Kidney (tissue), 14 donors: ENCODE results near the gene SVIL. TPM values are rescaled to one million over a fixed set of nuclear protein-coding genes. Genes with fewer than 3 reads are reported as not detected.

ENCODE experiments used
- DNase-seq, 5 donors: peaks; one replicate each; pipeline ENCODE4 v3.0.0-alpha.2; 2013 to 2020
- FAIRE-seq: peaks from 2 replicates; lab custom pipeline; 2012; peaks lifted over from hg19 to GRCh38; lab: Jason Lieb, UNC
- H3K27ac ChIP-seq, 2 donors: one replicate each; pipeline ENCODE4 v1.7.0; 2013; ENCODE audit warnings: low read depth in 2 of 2, low read length in 2 of 2, inconsistent platforms in 1 of 2
- H3K27me3 ChIP-seq: one replicate; pipeline ENCODE4 v1.7.1; 2013; ENCODE audit warnings: low read length, inconsistent platforms; ENCODE audit not compliant: control insufficient read depth, insufficient read depth
- H3K36me3 ChIP-seq, 3 donors: one replicate each; pipeline versions ENCODE4 v1.7.0 to v1.7.1; 2013; ENCODE audit warnings: low read length in 3 of 3, control low read depth in 1 of 3, inconsistent platforms in 1 of 3; ENCODE audit not compliant: insufficient read depth in 3 of 3, control insufficient read depth in 2 of 3
- H3K4me1 ChIP-seq, 3 donors: one replicate each; pipeline versions ENCODE4 v1.7.0 to v1.7.1; 2013; ENCODE audit warnings: low read length in 3 of 3, inconsistent platforms in 1 of 3, low read depth in 1 of 3; ENCODE audit not compliant: control insufficient read depth in 2 of 3, insufficient read depth in 2 of 3
- H3K4me3 ChIP-seq, 3 donors: one replicate each; pipeline versions ENCODE4 v1.7.0 to v1.8.1; 2013; ENCODE audit warnings: low read length in 3 of 3, control low read depth in 1 of 3, inconsistent platforms in 1 of 3
- H3K9ac ChIP-seq, 3 donors: one replicate each; pipeline versions ENCODE4 v1.7.0 to v1.7.1; 2013; ENCODE audit warnings: low read length in 3 of 3, control low read depth in 1 of 3, inconsistent platforms in 1 of 3
- H3K9me3 ChIP-seq, 3 donors: one replicate each; pipeline versions ENCODE4 v1.7.0 to v1.7.1; 2013; ENCODE audit warnings: low read length in 3 of 3, control low read depth in 1 of 3, inconsistent platforms in 1 of 3; ENCODE audit not compliant: control insufficient read depth in 2 of 3, insufficient read depth in 1 of 3
- intact Hi-C: fragments of 100-400 bp; cut with DNase I; formaldehyde crosslinking; loops from one replicate; pipeline ENCODE4 v1.11.1; 2022
- polyA plus RNA-seq: library from polyadenylated mRNA; stranded (reverse); fragments of 350-450 nt; fragmentation: Illumina TruSeq; extraction: RNeasy Lipid Tissue Mini Kit (QIAGEN cat#74804); gene quantifications from one replicate; pipeline ENCODE4 v1.2.3, GENCODE V29; 2014; ENCODE audit warnings: low read depth, low replicate concordance; ENCODE audit not compliant: insufficient read depth
- total RNA-seq: library from RNA; stranded (reverse); fragmentation: NEBNext Ultra II Directional; extraction: Animal tissue kit (Norgen Biotek cat#: 25700); gene quantifications from one replicate; pipeline ENCODE4 v1.2.1, GENCODE V29; 2021
- TF ChIP-seq, protein P1 (sequence below): IDR thresholded peaks from 3 replicates; pipeline ENCODE4 v1.5.1; 2012; ENCODE audit warnings: mild to moderate bottlenecking, moderate library complexity, borderline replicate concordance; ENCODE audit not compliant: insufficient read depth; ENCODE audit errors: extremely low read depth
- donor health status: control.
- donor health status: control.
- donor health status: control.
- donor health status: control.
- donor health status: control.
- donor health status: DM: yes; HTN: yes; CAD: no.
- donor health status: Normal renal cell carcinoma (clear cell type).

SVIL gene
- total and polyA plus RNA-seq, 2 donors from 2014 or later: 7.4 to 94.4 TPM

DNA sequence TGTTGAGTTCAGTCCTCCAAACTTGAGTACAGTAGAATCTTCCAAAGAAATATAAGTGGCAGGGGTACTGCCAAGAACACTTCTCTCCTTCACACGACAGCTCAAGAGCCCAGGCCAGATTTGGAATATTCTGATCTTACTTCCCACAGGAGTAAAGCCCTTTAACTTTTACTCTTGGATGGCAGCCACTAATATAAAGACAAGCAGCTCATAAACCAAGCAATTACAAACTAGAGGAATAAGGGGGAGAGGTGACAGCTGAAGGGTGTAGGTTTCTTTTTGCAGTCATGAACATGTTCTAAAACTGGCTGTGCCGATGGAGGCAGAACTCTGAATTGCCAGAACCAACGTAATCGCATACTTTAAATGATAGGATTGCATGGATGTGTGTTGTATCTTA lies 74.8 kb downstream of the SVIL start:
- H3K4me3 ChIP-seq: no peak overlapping the region
- no peaks in the 10 kb centered on the region for H3K9me3 ChIP-seq
- no peaks in the 10 kb centered on the region for H3K36me3 ChIP-seq
- TF ChIP-seq, protein P1, sequence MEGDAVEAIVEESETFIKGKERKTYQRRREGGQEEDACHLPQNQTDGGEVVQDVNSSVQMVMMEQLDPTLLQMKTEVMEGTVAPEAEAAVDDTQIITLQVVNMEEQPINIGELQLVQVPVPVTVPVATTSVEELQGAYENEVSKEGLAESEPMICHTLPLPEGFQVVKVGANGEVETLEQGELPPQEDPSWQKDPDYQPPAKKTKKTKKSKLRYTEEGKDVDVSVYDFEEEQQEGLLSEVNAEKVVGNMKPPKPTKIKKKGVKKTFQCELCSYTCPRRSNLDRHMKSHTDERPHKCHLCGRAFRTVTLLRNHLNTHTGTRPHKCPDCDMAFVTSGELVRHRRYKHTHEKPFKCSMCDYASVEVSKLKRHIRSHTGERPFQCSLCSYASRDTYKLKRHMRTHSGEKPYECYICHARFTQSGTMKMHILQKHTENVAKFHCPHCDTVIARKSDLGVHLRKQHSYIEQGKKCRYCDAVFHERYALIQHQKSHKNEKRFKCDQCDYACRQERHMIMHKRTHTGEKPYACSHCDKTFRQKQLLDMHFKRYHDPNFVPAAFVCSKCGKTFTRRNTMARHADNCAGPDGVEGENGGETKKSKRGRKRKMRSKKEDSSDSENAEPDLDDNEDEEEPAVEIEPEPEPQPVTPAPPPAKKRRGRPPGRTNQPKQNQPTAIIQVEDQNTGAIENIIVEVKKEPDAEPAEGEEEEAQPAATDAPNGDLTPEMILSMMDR: no peak
- no peaks in the 10 kb centered on the region for H3K27me3 ChIP-seq
- no peaks in the 10 kb centered on the region for H3K4me1 ChIP-seq
- no peak overlapping the region for H3K27ac ChIP-seq
- FAIRE-seq: no peak
- intact Hi-C loops: no loop called here
- H3K9ac ChIP-seq: no peak overlapping the region
- peak in 2 of 5 donors; percentile 53 to 66 for DNase-seq

DNA sequence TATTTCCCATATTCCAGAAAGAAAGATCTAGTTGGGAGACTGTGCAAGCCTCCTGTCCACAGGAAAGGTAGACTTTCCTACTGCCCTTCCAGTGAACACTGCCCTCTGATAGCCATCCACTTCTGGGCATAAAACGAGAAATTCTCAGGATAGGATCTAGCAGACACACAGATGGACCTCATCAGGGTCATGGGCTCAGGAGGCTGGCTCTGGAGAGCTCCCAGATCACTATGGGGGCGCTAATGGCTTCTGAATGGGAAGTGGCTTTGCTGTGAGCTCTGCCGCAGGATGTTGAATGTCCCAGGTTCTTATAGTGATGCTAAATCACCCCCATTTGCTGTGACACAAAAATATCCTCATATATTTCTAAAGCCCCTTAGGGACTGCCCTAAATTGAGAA lies 77.1 kb downstream of the SVIL start:
- FAIRE-seq (no peak), DNase-seq (no peak)
- intact Hi-C loops: no loop called here
- Histone ChIP-seq H3K27ac (no peak overlapping the region), H3K4me1 (no peaks in the 10 kb centered on the region), H3K4me3 (no peak overlapping the region), H3K9me3 (no peaks in the 10 kb centered on the region), H3K36me3 (peaks cover 0 to 11% (median 2%) of the 10 kb centered on the region in 3 donors), H3K27me3 (no peaks in the 10 kb centered on the region), H3K9ac (no peak overlapping the region)
- TF ChIP-seq, protein P1: no peak

DNA sequence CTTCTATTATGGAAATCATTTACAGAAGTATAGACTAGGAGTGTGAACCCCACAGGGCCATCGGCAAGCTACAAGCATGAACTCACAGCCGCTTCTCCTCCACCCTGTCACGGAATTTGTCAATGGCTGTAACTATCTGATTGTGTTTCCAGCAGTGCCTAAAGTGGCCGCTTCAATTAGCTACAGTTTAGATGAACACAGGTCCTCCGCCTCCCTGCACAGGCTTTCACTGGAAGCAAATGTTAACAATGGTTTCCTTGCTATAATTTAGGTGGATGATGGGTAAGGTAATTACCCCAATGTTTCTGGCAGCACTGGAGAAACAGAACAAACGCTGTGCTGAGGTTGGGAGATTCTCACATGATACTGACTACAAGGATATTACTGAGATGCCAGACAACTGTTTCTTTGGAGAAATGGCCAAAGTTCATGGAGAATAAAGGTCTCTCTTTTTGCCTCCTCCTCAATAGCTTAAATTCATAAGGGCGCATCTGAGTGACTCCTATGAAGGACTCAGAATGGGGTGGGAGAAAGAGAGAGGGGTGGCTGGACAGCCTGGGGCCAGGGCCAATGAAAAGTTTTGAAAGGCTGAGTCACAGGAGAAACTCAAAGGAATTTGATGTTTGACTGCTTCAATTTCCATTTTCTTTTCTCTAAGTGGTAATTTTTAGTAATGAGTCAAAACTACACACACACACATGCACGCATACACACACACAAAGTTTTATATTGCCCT lies 78.9 kb downstream of the SVIL start:
- Histone ChIP-seq H3K27ac (no peak overlapping the region), H3K36me3 (peaks cover 0 to 19% (median 7%) of the 10 kb centered on the region in 3 donors), H3K9me3 (no peaks in the 10 kb centered on the region), H3K4me3 (no peak overlapping the region), H3K4me1 (no peaks in the 10 kb centered on the region), H3K27me3 (no peaks in the 10 kb centered on the region), H3K9ac (no peak overlapping the region)
- FAIRE-seq: peak; percentile 29
- intact Hi-C loops: no loop called here
- DNase-seq: peak in 2 of 5 donors; percentile 34 to 44
- TF ChIP-seq, protein P1: no peak
